Liver (tissue), 9 donors: ENCODE data around the gene FOXN4. TPM values are rescaled to one million over a fixed set of nuclear protein-coding genes. Genes with fewer than 3 reads are reported as not detected.

Experiments used
- DNase-seq: peaks from one replicate; pipeline ENCODE4 v3.0.0-alpha.2; 2017; ENCODE audit warnings: low spot score
- H3K27ac ChIP-seq, 2 donors: one replicate each; pipeline ENCODE4 v1.7.0; 2013; ENCODE audit warnings: inconsistent platforms in 2 of 2, low read length in 2 of 2, control low read depth in 1 of 2, low read depth in 1 of 2, mild to moderate bottlenecking in 1 of 2
- H3K27me3 ChIP-seq, 4 donors: one replicate each; pipeline versions ENCODE4 v1.6.1 to v1.7.0; 2013; ENCODE audit warnings: low read length in 3 of 4, inconsistent platforms in 1 of 4, mild to moderate bottlenecking in 1 of 4, moderate library complexity in 1 of 4; ENCODE audit not compliant: control insufficient read depth in 4 of 4, insufficient read depth in 4 of 4
- H3K36me3 ChIP-seq, 4 donors: one replicate each; pipeline versions ENCODE4 v1.6.1 to v1.7.0; 2013; ENCODE audit warnings: low read length in 3 of 4, mild to moderate bottlenecking in 3 of 4, low read depth in 1 of 4, moderate library complexity in 1 of 4; ENCODE audit not compliant: control insufficient read depth in 4 of 4, insufficient read depth in 3 of 4
- H3K4me1 ChIP-seq, 4 donors: one replicate each; pipeline versions ENCODE4 v1.6.1 to v1.7.0; 2013; ENCODE audit warnings: low read length in 3 of 4, mild to moderate bottlenecking in 3 of 4, moderate library complexity in 1 of 4; ENCODE audit not compliant: control insufficient read depth in 4 of 4, insufficient read depth in 4 of 4
- H3K4me3 ChIP-seq, 3 donors: one replicate each; pipeline versions ENCODE4 v1.6.1 to v1.7.0; 2013; ENCODE audit warnings: low read length in 3 of 3, control low read depth in 1 of 3, low read depth in 1 of 3, mild to moderate bottlenecking in 1 of 3
- H3K9ac ChIP-seq, 2 donors: one replicate each; pipeline ENCODE4 v1.7.0; 2013; ENCODE audit warnings: low read length in 2 of 2, mild to moderate bottlenecking in 2 of 2, moderate library complexity in 2 of 2, control low read depth in 1 of 2, low read depth in 1 of 2
- H3K9me3 ChIP-seq, 4 donors: one replicate each; pipeline versions ENCODE4 v1.6.1 to v1.7.0; 2013; ENCODE audit warnings: low read length in 3 of 4; ENCODE audit not compliant: control insufficient read depth in 4 of 4
- EGR1 ChIP-seq, 2 donors: IDR thresholded peaks; 2 replicates each; pipeline ENCODE4 v1.6.1; 2016 to 2018; ENCODE audit warnings: antibody characterized with exemption in 2 of 2, low read depth in 2 of 2
- FOXA1 ChIP-seq: IDR thresholded peaks from 2 replicates; pipeline ENCODE4 v1.6.1; 2016; ENCODE audit warnings: antibody characterized with exemption
- FOXA2 ChIP-seq: IDR thresholded peaks from 2 replicates; pipeline ENCODE4 v1.6.1; 2016; ENCODE audit warnings: antibody characterized with exemption
- RAD21 ChIP-seq, 2 donors: IDR thresholded peaks; 2 replicates each; pipeline ENCODE4 v1.6.1; 2016; ENCODE audit warnings: antibody characterized with exemption in 2 of 2, mild to moderate bottlenecking in 2 of 2
- RXRA ChIP-seq, 2 donors: IDR thresholded peaks; 2 replicates each; pipeline ENCODE4 v1.6.1; 2017 to 2018; ENCODE audit warnings: antibody characterized with exemption in 2 of 2, mild to moderate bottlenecking in 1 of 2
- SP1 ChIP-seq: IDR thresholded peaks from 2 replicates; pipeline ENCODE4 v1.6.1; 2018; ENCODE audit warnings: antibody characterized with exemption, mild to moderate bottlenecking
- TAF1 ChIP-seq: conservative IDR thresholded peaks from 2 replicates; pipeline ENCODE4 v1.6.1; 2016; ENCODE audit warnings: antibody characterized with exemption, mild to moderate bottlenecking
- WGBS: extraction: QIAGEN DNeasy Blood & Tissue Kit; methylation state at CpG from one replicate; pipeline ENCODE4 v1.1.7; 2013; 5-methylcytosine and 5-hydroxymethylcytosine counted together
- polyA plus RNA-seq, 2 donors: library from polyadenylated mRNA; stranded (reverse) in 1 of 2; unstranded in 1 of 2; fragments of 200-250 nt in 1 of 2; fragments of >200 nt in 1 of 2; fragmentation: Nextera tagmentation in 1 of 2; extraction: Ambion mirVana in 1 of 2; gene quantifications; one replicate each; pipeline versions ENCODE4 v1.2.1 to v1.2.3, GENCODE V29; 2013 to 2015
- total RNA-seq, 2 donors: library from RNA; depleted of rRNA; stranded (reverse); fragments of >200 nt; gene quantifications; one replicate each; pipeline ENCODE4 v1.2.3, GENCODE V29; 2014
- TF ChIP-seq, protein P1 (sequence below): IDR thresholded peaks from 2 replicates; pipeline ENCODE4 v1.6.1; 2016; ENCODE audit warnings: antibody characterized with exemption, mild to moderate bottlenecking
- TF ChIP-seq, protein P2 (sequence below): IDR thresholded peaks from 2 replicates; pipeline ENCODE4 v1.6.1; 2016; ENCODE audit warnings: antibody characterized with exemption
- TF ChIP-seq, protein P3 (sequence below): fragments of 150-350 bp; IDR thresholded peaks from 2 replicates; pipeline ENCODE4 v1.5.1; 2017; ENCODE audit warnings: improper control_type of control experiment, low read depth, low read length; ENCODE audit not compliant: missing input control
- donor health status: healthy.
- donor health status: healthy.
- donor health status: healthy.
- donor health status: healthy.
- donor health status: healthy.

FOXN4 gene
- total and polyA plus RNA-seq, 4 donors = not detected

DNA sequence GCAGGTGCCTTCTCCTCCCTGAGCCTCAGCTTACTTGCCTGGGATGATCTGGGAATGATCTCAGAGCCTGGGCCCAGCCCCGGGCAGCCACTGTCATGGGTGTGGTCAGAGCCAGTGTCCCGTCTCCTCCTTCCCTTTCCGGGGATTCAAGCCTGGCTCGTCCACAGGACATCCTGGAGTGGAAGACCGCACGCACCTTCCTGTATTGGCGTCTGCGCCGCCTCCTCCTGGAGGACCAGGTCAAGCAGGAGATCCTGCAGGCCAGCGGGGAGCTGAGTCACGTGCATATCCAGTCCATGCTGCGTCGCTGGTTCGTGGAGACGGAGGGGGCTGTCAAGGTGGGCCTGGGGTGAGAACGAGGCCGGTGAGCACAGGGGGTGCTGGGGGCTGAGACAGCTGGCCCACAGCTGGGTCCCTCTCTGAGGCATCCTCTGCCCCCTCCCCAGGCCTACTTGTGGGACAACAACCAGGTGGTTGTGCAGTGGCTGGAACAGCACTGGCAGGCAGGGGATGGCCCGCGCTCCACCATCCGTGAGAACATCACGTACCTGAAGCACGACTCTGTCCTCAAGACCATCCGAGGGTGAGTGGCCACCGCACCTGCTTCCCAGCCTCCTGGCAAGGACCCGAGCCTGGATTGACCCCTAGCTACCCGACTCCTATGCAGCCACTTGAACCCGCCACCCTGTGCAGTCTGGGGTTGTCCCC, 44.0 kb downstream of the FOXN4 start:
- Histone ChIP-seq H3K4me3 (no peak overlapping the region), H3K27me3 (no peaks in the 10 kb centered on the region), H3K27ac (no peak overlapping the region), H3K9ac (no peak overlapping the region), H3K9me3 (no peaks in the 10 kb centered on the region), H3K36me3 (peaks cover 28 to 73% (median 54%) of the 10 kb centered on the region in 4 donors), H3K4me1 (no peaks in the 10 kb centered on the region)
- no peak for TF ChIP-seq SP1
- TF ChIP-seq, protein P1, sequence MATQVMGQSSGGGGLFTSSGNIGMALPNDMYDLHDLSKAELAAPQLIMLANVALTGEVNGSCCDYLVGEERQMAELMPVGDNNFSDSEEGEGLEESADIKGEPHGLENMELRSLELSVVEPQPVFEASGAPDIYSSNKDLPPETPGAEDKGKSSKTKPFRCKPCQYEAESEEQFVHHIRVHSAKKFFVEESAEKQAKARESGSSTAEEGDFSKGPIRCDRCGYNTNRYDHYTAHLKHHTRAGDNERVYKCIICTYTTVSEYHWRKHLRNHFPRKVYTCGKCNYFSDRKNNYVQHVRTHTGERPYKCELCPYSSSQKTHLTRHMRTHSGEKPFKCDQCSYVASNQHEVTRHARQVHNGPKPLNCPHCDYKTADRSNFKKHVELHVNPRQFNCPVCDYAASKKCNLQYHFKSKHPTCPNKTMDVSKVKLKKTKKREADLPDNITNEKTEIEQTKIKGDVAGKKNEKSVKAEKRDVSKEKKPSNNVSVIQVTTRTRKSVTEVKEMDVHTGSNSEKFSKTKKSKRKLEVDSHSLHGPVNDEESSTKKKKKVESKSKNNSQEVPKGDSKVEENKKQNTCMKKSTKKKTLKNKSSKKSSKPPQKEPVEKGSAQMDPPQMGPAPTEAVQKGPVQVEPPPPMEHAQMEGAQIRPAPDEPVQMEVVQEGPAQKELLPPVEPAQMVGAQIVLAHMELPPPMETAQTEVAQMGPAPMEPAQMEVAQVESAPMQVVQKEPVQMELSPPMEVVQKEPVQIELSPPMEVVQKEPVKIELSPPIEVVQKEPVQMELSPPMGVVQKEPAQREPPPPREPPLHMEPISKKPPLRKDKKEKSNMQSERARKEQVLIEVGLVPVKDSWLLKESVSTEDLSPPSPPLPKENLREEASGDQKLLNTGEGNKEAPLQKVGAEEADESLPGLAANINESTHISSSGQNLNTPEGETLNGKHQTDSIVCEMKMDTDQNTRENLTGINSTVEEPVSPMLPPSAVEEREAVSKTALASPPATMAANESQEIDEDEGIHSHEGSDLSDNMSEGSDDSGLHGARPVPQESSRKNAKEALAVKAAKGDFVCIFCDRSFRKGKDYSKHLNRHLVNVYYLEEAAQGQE = no peak
- no peak for TF ChIP-seq RAD21 (IDR thresholded peaks at IDR 0.05)
- TF ChIP-seq EGR1 (IDR thresholded peaks at IDR 0.05; ENCODE audit: low read depth in 2 of 2) = no peak
- no peak for TF ChIP-seq FOXA2
- TF ChIP-seq, protein P2, sequence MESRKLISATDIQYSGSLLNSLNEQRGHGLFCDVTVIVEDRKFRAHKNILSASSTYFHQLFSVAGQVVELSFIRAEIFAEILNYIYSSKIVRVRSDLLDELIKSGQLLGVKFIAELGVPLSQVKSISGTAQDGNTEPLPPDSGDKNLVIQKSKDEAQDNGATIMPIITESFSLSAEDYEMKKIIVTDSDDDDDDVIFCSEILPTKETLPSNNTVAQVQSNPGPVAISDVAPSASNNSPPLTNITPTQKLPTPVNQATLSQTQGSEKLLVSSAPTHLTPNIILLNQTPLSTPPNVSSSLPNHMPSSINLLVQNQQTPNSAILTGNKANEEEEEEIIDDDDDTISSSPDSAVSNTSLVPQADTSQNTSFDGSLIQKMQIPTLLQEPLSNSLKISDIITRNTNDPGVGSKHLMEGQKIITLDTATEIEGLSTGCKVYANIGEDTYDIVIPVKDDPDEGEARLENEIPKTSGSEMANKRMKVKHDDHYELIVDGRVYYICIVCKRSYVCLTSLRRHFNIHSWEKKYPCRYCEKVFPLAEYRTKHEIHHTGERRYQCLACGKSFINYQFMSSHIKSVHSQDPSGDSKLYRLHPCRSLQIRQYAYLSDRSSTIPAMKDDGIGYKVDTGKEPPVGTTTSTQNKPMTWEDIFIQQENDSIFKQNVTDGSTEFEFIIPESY = no peak
- 90% methylated on average over 27 of the region's 27 CpGs for WGBS
- DNase-seq = no peak

DNA sequence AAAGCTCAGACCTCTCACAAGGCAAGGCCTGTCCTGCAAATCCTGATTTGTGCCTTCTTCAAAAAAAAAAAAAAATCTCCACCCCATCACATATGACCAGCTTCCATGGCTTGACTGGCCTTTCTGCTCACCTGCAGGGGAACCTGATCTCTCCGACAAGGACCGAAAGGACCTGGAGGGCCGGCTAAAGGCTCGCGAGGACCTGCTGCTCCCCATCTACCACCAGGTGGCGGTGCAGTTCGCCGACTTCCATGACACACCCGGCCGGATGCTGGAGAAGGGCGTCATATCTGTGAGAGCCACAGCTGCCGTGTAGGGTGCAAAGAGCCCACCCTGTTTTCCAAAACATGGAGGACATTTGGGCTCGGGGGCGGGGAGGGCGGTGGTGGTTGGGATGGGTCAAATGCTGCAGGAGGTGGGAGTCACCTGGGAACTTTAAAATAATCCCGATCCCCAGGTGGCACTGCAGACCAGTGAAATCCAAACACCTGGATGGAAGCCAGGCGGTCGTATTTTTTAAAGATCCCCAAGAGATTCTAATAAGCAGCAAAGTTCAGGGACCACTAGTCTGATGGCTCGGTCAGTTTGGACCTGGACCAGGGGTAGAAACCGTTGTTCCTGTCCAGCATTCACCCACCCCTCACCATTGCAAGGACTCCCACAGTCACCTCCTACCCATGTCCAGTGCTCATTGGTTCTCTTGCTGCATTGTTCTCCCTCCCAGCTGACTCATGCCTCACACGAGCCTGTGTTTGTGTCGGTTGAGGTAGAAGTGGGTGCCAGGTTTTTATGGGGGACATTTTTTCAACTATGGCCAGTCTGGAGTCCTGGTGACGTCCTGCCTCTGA, 44.8 kb downstream of the FOXN4 start:
- Histone ChIP-seq H3K4me1 (no peaks in the 10 kb centered on the region), H3K27ac (no peak overlapping the region), H3K36me3 (peaks cover 28 to 80% (median 60%) of the 10 kb centered on the region in 4 donors), H3K27me3 (no peaks in the 10 kb centered on the region), H3K9me3 (no peaks in the 10 kb centered on the region), H3K4me3 (no peak overlapping the region), H3K9ac (no peak overlapping the region)
- TF ChIP-seq TAF1 (no peak), FOXA1 (no peak), RAD21 (IDR thresholded peaks at IDR 0.05) (peak; percentile 77 to 83), RXRA (IDR thresholded peaks at IDR 0.05) (no peak)
- TF ChIP-seq, protein P3, sequence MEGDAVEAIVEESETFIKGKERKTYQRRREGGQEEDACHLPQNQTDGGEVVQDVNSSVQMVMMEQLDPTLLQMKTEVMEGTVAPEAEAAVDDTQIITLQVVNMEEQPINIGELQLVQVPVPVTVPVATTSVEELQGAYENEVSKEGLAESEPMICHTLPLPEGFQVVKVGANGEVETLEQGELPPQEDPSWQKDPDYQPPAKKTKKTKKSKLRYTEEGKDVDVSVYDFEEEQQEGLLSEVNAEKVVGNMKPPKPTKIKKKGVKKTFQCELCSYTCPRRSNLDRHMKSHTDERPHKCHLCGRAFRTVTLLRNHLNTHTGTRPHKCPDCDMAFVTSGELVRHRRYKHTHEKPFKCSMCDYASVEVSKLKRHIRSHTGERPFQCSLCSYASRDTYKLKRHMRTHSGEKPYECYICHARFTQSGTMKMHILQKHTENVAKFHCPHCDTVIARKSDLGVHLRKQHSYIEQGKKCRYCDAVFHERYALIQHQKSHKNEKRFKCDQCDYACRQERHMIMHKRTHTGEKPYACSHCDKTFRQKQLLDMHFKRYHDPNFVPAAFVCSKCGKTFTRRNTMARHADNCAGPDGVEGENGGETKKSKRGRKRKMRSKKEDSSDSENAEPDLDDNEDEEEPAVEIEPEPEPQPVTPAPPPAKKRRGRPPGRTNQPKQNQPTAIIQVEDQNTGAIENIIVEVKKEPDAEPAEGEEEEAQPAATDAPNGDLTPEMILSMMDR = peak; percentile 64
- WGBS = 58% methylated on average over 23 of the region's 23 CpGs
- peak; percentile 84 for DNase-seq
